LNCaP clone FGC (cell line): ENCODE measurements around the gene TNFRSF4.

Experiments used
- DNase-seq: peaks from one replicate; pipeline ENCODE4 v3.0.0-alpha.2; 2011; ENCODE audit warnings: low read depth
- H3K4me3 ChIP-seq: 2 replicates; pipeline ENCODE4 v1.5.1; 2011; ENCODE audit warnings: mild to moderate bottlenecking, low read depth, low read length, control low read depth
- CTCF ChIP-seq: IDR thresholded peaks from 2 replicates; pipeline ENCODE4 v1.5.1; 2012; ENCODE audit warnings: mild to moderate bottlenecking; ENCODE audit not compliant: control insufficient read depth, insufficient read depth; ENCODE audit errors: extremely low read depth

TNFRSF4 gene

GRCh38 chr1:1204425-1204920 lies 9.5 kb downstream of the TNFRSF4 start:
- no peak overlapping the region for H3K4me3 ChIP-seq
- no peak for TF ChIP-seq CTCF
- no peak for DNase-seq

- no peak for TF ChIP-seq CTCF
- no peak overlapping the region for H3K4me3 ChIP-seq
- DNase-seq = no peak
Measured at GRCh38 chr1:1203561-1204424, 10.2 kb downstream of the TNFRSF4 start.

GRCh38 chr1:1202831-1203560 lies 11.0 kb downstream of the TNFRSF4 start:
- TF ChIP-seq CTCF = no peak
- no peak for DNase-seq
- H3K4me3 ChIP-seq = no peak overlapping the region

GRCh38 chr1:1200876-1201810 lies 12.8 kb downstream of the TNFRSF4 start:
- TF ChIP-seq CTCF = no peak
- no peak for DNase-seq
- no peak overlapping the region for H3K4me3 ChIP-seq

- TF ChIP-seq CTCF = no peak
- no peak overlapping the region for H3K4me3 ChIP-seq
- no peak for DNase-seq
Measured at GRCh38 chr1:1199961-1200875, 13.7 kb downstream of the TNFRSF4 start.
